Endothelial cell of umbilical vein (primary cell): ENCODE data around the gene MITF. TPM values are rescaled to one million over a fixed set of nuclear protein-coding genes. Genes with fewer than 3 reads are reported as not detected.

Experiments used
- BruUV-seq: library from RNA; stranded (reverse); fragments of 400-500 nt; replicated peaks from 2 replicates; lab custom pipeline; 2021; lab: Mats Ljungman, UMichigan
- CTCF ChIA-PET: fragments of 300-600, 350-600 bp; sonication (Branson Sonifier 250); formaldehyde crosslinking; loops from one replicate; lab custom pipeline; 2021; ENCODE audit warnings: antibody characterized with exemption, inconsistent platforms; lab: Charles Lee
- POLR2A ChIA-PET: fragments of 300-600, 350-600 bp; sonication (Branson Sonifier 250); formaldehyde crosslinking; loops from one replicate; lab custom pipeline; 2021; ENCODE audit warnings: antibody characterized with exemption, inconsistent platforms; lab: Charles Lee
- DNase-seq: peaks from one replicate; pipeline ENCODE4 v3.0.0-alpha.2; 2011; ENCODE audit warnings: low read depth, low spot score
- FAIRE-seq: peaks from 2 replicates; lab custom pipeline; 2011; peaks lifted over from hg19 to GRCh38; lab: Jason Lieb, UNC
- H2AFZ ChIP-seq: 2 replicates; pipeline ENCODE4 v1.6.0; 2012; ENCODE audit warnings: low read depth, low read length, control low read depth, inconsistent platforms
- H3K27ac ChIP-seq: 2 replicates; pipeline ENCODE4 v1.5.1; 2011; ENCODE audit warnings: low read depth, mild to moderate bottlenecking, control low read depth, low read length, moderate library complexity; ENCODE audit not compliant: insufficient read depth
- H3K27me3 ChIP-seq, 2 experiments: 2 replicates each; pipeline versions ENCODE4 v1.6.0 to v1.6.1; 2011; ENCODE audit warnings: low read length in 2 of 2, mixed read lengths in 1 of 2; ENCODE audit not compliant: control insufficient read depth in 2 of 2, insufficient read depth in 2 of 2
- H3K36me3 ChIP-seq, 2 experiments: 2 replicates in 1 of 2; 3 replicates in 1 of 2; pipeline ENCODE4 v1.5.1; 2011; ENCODE audit warnings: low read length in 2 of 2, mild to moderate bottlenecking in 1 of 2, moderate library complexity in 1 of 2; ENCODE audit not compliant: control insufficient read depth in 2 of 2, insufficient read depth in 2 of 2; ENCODE audit errors: extremely low read depth in 1 of 2
- H3K4me1 ChIP-seq: 3 replicates; pipeline ENCODE4 v1.5.1; 2011; ENCODE audit warnings: mild to moderate bottlenecking, low read length; ENCODE audit not compliant: control insufficient read depth, insufficient read depth; ENCODE audit errors: extremely low read depth
- H3K4me2 ChIP-seq: 2 replicates; pipeline ENCODE4 v1.6.1; 2011; ENCODE audit warnings: low read length, control low read depth, mixed read lengths; ENCODE audit not compliant: insufficient read depth
- H3K4me3 ChIP-seq, 3 experiments: fragments of 200-600 bp in 1 of 3; sonication (generic), shearing (Covaris generic) in 1 of 3; replicated peaks in 1 of 3; 2 replicates each; pipeline ENCODE4 v1.5.1; 2011 to 2016; ENCODE audit warnings: control low read depth in 3 of 3, low read length in 3 of 3, mild to moderate bottlenecking in 2 of 3, inconsistent platforms in 1 of 3, low read depth in 1 of 3, moderate library complexity in 1 of 3; ENCODE audit not compliant: insufficient read depth in 1 of 3
- H3K79me2 ChIP-seq: 2 replicates; pipeline ENCODE4 v1.6.0; 2012; ENCODE audit warnings: low read length, inconsistent platforms; ENCODE audit not compliant: control insufficient read depth, insufficient read depth
- H3K9ac ChIP-seq: replicated peaks from 2 replicates; pipeline ENCODE3; 2011; ENCODE audit warnings: low read length, control low read depth; ENCODE audit not compliant: insufficient read depth; ENCODE audit errors: extremely low read depth
- H3K9me1 ChIP-seq: replicated peaks from 3 replicates; pipeline ENCODE4 v1.6.0; 2011; ENCODE audit warnings: mild to moderate bottlenecking, low read length; ENCODE audit not compliant: control insufficient read depth, insufficient read depth; ENCODE audit errors: extremely low read depth
- H3K9me3 ChIP-seq: replicated peaks from 2 replicates; pipeline ENCODE4 v1.5.1; 2012; ENCODE audit warnings: low read length, inconsistent platforms; ENCODE audit not compliant: control insufficient read depth, insufficient read depth
- H4K20me1 ChIP-seq: replicated peaks from 2 replicates; pipeline ENCODE3; 2011; ENCODE audit warnings: mild to moderate bottlenecking, low read length; ENCODE audit not compliant: control insufficient read depth, insufficient read depth; ENCODE audit errors: extremely low read depth
- EZH2 ChIP-seq: IDR thresholded peaks from 2 replicates; pipeline ENCODE4 v1.6.1; 2012; ENCODE audit warnings: borderline replicate concordance, low read depth, mild to moderate bottlenecking, moderate library complexity, low read length, inconsistent platforms; ENCODE audit not compliant: severe bottlenecking
- FOS ChIP-seq: IDR thresholded peaks from 2 replicates; pipeline ENCODE4 v1.6.1; 2011; ENCODE audit warnings: mild to moderate bottlenecking, low read length, moderate library complexity, borderline replicate concordance; ENCODE audit not compliant: insufficient read depth
- GATA2 ChIP-seq: IDR thresholded peaks from 2 replicates; pipeline ENCODE4 v1.7.0; 2011; ENCODE audit warnings: low read depth, mild to moderate bottlenecking, moderate library complexity, mixed read lengths, low read length; ENCODE audit not compliant: insufficient read length, insufficient read depth
- JUN ChIP-seq: IDR thresholded peaks from 2 replicates; pipeline ENCODE4 v1.6.1; 2011; ENCODE audit warnings: borderline replicate concordance, low read depth; ENCODE audit not compliant: insufficient read length, insufficient read depth
- MYC ChIP-seq: IDR thresholded peaks from one replicate; pipeline ENCODE4 v1.6.1; 2011; ENCODE audit warnings: mild to moderate bottlenecking, low read depth, low read length
- POLR2A ChIP-seq: IDR thresholded peaks from 2 replicates; pipeline ENCODE4 v1.6.1; 2012; ENCODE audit warnings: low read depth, mild to moderate bottlenecking, control low read depth, low read length
- POLR2AphosphoS5 ChIP-seq: IDR thresholded peaks from 2 replicates; pipeline ENCODE4 v1.6.1; 2012; ENCODE audit warnings: low read depth, mild to moderate bottlenecking, control low read depth, low read length, moderate library complexity; ENCODE audit not compliant: insufficient read depth
- dilution Hi-C: fragments of 300-500 bp; cut with MboI; formaldehyde crosslinking; loops from one replicate; pipeline ENCODE4 v1.15.0; 2019; ENCODE audit warnings: low sequenced_read_pairs; ENCODE audit not compliant: extremely low pct_ligation_motif_present
- intact Hi-C: fragments of 100-400 bp; cut with micrococcal nuclease; formaldehyde crosslinking; loops from one replicate; pipeline ENCODE4 v1.10.0; 2022
- polyA plus RNA-seq, 4 experiments: library from polyadenylated mRNA; depleted of rRNA in 3 of 4; stranded (reverse) in 3 of 4; unstranded in 1 of 4; fragments of >200 nt; gene quantifications; 2 replicates each; pipeline versions ENCODE4 v1.2.1 to v1.2.3, GENCODE V29; 2011 to 2012; ENCODE audit warnings: missing spikeins in 1 of 4
- total RNA-seq: library from RNA; stranded (reverse); gene quantifications from 2 replicates; pipeline ENCODE4 v1.2.3, GENCODE V29; 2021
- TF ChIP-seq, protein P1 (sequence below): IDR thresholded peaks from 2 replicates; pipeline ENCODE4 v1.6.1; 2011; ENCODE audit not compliant: insufficient read depth, insufficient read length
- TF ChIP-seq, protein P2 (sequence below), 2 donors: IDR thresholded peaks; 1 replicate in 1 of 2; 2 replicates in 1 of 2; pipeline ENCODE4 v1.5.1; 2011; ENCODE audit warnings: low read length in 2 of 2, mild to moderate bottlenecking in 2 of 2, moderate library complexity in 2 of 2, control low read depth in 1 of 2, inconsistent platforms in 1 of 2, low read depth in 1 of 2; ENCODE audit not compliant: insufficient read depth in 1 of 2; ENCODE audit errors: extremely low read depth in 1 of 2

Gene MITF
- total and polyA plus RNA-seq, 2 donors (not counting 3 experiments of a cell fraction or from before 2014, with no cell fraction given) = 1.6 to 2.5 TPM

DNA sequence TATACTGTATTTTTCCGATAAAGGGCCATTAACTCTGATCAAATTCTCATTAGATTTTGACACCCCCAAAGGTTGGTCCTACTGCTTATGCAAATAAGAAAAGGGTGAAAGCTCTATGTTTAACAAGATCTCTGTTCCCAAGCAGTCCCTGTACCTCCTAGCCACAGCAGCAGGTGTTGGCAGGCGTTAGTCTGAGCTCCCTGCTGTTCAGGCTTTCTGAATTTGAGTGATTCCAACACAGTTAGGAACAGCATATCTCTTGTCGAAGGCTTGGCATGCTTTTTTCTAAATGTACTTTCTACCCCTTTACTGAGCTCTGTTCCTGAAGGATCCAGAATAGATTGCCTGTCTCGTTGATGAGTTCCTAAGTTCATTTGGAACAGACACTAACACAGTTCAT, 42.3 kb downstream of the MITF start:
- dilution Hi-C loops (no loop called here), intact Hi-C loops (no loop called here)
- Histone ChIP-seq H4K20me1 (no peaks in the 10 kb centered on the region), H2AFZ (no peak overlapping the region), H3K4me1 (peaks cover 21% of the 10 kb centered on the region), H3K9ac (no peak overlapping the region), H3K9me1 (no peaks in the 10 kb centered on the region), H3K4me3 (no peak overlapping the region), H3K36me3 (no peaks in the 10 kb centered on the region), H3K9me3 (no peaks in the 10 kb centered on the region), H3K79me2 (no peaks in the 10 kb centered on the region), H3K27ac (no peak overlapping the region), H3K27me3 (no peaks in the 10 kb centered on the region), H3K4me2 (no peak overlapping the region)
- ChIA-PET POLR2A (no interaction called here), CTCF (interaction anchor here (1.7 kb wide), 1 partner anchor 8 kb away, joined by 7 read pairs; no protein-coding TSS in a partner anchor)
- FAIRE-seq = no peak
- TF ChIP-seq POLR2A = no peak
- TF ChIP-seq, protein P1, sequence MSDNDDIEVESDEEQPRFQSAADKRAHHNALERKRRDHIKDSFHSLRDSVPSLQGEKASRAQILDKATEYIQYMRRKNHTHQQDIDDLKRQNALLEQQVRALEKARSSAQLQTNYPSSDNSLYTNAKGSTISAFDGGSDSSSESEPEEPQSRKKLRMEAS = no peak
- no peak for TF ChIP-seq GATA2
- no peak for TF ChIP-seq JUN
- TF ChIP-seq MYC = no peak
- TF ChIP-seq, protein P2, sequence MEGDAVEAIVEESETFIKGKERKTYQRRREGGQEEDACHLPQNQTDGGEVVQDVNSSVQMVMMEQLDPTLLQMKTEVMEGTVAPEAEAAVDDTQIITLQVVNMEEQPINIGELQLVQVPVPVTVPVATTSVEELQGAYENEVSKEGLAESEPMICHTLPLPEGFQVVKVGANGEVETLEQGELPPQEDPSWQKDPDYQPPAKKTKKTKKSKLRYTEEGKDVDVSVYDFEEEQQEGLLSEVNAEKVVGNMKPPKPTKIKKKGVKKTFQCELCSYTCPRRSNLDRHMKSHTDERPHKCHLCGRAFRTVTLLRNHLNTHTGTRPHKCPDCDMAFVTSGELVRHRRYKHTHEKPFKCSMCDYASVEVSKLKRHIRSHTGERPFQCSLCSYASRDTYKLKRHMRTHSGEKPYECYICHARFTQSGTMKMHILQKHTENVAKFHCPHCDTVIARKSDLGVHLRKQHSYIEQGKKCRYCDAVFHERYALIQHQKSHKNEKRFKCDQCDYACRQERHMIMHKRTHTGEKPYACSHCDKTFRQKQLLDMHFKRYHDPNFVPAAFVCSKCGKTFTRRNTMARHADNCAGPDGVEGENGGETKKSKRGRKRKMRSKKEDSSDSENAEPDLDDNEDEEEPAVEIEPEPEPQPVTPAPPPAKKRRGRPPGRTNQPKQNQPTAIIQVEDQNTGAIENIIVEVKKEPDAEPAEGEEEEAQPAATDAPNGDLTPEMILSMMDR (IDR thresholded peaks at IDR 0.05; ENCODE audit: extremely low read depth in 1 of 2, insufficient read depth in 1 of 2, low read depth in 1 of 2, low read length in 2 of 2) = no peak
- TF ChIP-seq POLR2AphosphoS5 = no peak
- no peak for TF ChIP-seq FOS
- no peak for TF ChIP-seq EZH2
- BruUV-seq = no TSS peak
- no peak for DNase-seq
